NK-92 treated with Interleukin-12 subunit alpha and Interleukin-12 subunit beta, amount 100 ng/mL, for 24 hours (cell line): ENCODE measurements around the gene SUSD1.
"Not testable (repeated sequence)": the region's sequence is repeated elsewhere in the genome, so short reads cannot be mapped to it uniquely, and the experiment has no call there.

Experiments
- DNase-seq: peaks from one replicate; lab custom pipeline; 2025; lab: John Stamatoyannopoulos, UW

SUSD1 gene

DNA sequence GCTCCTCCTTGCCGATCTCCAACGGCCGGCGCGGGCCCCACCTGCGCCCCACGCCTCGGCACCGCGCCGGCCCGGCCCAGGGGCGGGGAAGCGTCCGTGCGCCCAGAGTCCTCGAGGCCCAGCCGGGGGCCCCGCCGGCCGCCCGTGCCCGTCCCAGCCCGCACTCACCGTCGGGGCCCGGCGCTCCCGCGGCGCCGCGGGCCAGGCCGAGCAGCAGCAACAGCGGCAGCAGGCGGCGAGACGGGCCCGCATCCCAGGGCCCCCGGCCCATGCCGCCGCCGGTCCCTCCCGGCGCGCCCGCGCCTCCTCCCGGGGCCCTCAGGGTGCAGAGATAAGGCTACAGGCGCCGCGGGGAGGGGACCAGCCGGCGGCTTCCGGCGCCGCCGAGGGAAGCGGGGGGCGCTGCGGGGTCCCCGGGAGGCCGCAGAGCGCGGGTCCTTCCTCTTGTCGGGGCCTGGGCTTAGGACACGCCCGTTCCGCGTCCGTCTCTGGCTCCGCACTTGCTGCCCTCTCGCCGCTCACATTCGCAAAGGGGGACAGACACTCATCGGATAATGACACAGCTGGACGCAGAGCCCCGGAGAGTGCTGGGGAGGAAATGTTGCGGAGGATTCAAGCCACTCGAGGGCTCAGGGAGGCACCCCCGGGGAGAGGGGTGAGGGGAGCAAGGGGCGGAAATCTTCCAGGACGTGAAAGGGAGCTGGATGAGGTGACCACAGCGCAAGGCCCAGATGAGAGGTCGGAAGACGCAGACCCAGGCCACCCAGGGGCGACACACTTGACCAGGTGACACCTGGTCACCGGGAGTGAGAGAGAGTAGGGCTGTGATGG, at the start of gene SUSD1:
Gene SUSD1, minus strand, starts transcription at position 333 of the 831 bp plus-strand sequence. Its CDS starts 62 bp downstream, at position 271.
- DNase-seq = no peak

DNA sequence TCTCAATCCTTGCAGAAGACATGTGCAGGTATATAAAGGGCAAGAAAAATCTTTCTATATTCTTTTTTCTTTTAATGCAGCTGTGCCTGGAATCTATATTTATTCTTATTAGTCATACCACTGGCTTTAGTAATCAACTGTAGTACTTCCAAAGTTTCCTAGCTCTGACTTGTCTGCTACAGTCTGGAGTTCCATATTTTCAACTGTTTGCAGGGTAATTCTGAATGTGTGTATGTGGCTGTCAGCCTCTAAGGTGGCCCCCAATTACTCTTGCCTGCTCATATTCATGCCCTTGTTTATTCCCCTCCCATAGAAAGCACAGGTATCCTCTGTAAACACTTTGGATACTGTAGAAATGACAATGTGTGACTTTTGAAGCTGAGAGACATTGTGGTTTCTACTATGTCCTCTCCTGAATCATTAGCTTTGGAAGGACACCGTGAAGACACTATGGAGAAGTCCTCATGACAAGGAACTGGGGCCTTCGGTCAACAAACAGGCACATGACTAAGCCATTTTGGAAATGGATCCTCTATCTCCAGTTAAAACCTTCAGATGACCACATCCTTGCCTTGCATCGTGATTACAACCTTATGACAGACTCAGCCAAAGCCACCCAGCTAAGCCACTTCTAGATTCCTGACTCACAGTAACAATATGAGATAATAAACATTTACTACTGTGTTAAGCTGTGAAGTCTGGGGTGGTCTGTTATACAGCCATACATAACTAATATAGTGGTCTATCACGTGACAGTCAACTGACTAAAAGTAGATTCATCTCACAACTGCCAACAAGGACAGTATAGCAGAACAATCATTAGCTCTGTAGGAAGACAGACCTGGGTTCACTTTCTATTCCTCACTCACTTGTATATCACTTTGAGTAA, 49.5 kb upstream of the SUSD1 start:
- DNase-seq = no peak

DNA sequence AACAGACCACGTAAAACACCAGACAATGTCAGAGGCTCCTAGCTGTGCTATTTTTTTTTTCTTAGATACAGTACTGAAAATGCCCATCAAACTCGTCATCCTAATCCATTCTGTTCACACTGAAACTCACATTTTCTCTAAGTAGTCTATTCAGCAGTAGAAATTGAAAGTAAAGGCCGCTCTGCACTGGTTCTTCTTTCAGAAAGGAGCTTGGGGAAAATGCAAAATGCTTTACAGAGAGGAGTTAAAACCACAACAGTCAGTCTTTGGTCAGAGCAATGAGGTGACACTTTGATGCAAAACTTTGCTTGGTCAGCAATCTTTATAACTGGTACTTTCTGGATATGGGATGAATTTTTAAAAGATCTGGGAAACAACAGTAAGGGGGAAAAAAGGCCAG, 43.8 kb upstream of the SUSD1 start:
- no peak for DNase-seq

DNA sequence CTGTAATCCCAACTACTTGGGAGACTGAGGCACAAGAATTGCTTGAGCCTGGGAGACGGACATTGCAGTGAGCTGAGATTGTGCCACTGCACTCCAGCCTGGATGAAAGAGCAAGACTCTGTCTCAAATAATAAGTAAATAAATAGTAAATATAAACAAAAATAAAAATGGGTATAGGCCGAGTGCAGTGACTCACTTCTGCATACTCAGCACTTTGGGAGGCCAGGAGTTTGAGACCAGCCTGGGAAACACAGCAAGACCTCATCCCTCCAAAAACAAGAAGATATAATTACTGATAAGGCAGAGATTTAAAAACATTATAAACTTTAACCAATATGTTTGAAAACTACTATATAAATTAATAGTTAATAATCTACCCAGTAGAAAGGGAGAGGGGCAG, 37.8 kb upstream of the SUSD1 start:
- no peak for DNase-seq

DNA sequence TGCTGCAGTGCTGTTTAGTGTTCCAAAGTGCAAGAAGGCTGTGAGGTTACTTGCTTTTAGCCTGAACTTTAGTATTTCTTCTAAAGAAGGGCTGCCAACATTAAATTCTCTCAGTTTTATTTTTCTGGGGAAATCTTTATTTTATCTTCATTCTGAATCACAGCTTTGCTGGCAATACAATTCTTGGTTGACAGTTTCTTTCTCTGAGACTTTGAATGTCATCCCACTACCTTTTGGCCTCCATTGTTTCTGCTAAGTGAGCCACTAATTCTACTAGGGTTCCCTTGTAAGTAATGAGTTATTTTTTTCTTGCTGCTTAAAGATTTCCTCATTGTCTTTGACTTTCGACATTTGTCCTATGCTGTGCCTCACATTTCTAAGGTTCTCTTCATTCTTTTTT, 32.4 kb upstream of the SUSD1 start:
- DNase-seq = no peak

DNA sequence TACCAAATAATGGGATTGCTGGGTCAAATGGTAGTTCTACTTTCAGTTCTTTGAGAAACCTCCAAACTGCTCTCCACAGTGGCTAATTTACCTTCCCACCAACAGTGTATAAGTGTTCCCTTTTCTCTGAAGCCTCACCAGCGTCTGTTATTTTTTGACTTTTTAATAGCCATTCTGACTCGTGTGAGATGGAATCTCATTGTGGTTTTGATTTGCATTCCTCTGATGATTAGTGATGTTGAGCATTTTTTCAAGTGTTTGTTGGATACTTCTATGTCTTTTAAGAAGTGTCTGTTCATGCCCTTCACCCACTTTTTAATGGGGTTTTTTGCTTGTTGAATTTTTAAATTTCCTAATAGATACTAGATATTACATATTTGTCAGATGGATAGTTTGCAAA, 28.4 kb upstream of the SUSD1 start:
- DNase-seq = no peak

DNA sequence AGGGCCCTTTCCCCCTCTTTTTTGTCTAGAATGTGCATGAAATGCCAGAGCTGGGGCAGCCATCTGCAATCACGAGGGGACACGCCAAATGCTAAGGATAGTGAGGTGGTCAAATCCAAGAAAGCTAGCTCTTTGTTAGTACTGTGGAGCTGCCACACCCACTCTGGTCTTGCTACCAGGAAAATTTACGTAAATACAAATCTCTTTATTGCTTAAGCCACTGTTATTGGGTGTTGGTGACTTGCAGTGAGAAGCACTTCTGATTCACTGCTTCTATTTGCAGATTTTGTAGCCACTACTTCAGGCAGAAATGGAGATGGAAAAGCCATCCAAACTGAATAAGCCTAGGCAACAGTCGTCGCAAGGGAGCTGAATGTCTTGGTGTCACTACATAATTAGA, 25.6 kb upstream of the SUSD1 start:
- DNase-seq = no peak

DNA sequence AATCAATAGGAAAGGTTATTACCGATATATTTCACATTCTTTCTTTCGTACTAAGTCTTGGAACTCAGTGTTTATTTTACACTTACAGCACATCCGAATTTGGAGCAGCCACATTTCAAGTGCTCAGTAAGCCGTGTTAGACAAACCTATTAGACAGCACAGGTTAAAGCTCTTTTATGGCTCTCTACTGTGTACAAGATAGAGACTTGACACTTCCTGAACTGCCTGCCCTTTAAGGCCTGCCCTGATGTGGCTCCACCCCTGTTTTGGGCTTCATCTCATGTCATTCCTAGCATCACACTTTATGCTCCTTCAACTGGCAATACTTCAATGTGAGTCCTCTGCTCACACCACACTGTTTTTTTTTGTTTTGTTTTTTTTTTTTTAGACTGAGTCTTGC, 23.5 kb upstream of the SUSD1 start:
- no peak for DNase-seq

DNA sequence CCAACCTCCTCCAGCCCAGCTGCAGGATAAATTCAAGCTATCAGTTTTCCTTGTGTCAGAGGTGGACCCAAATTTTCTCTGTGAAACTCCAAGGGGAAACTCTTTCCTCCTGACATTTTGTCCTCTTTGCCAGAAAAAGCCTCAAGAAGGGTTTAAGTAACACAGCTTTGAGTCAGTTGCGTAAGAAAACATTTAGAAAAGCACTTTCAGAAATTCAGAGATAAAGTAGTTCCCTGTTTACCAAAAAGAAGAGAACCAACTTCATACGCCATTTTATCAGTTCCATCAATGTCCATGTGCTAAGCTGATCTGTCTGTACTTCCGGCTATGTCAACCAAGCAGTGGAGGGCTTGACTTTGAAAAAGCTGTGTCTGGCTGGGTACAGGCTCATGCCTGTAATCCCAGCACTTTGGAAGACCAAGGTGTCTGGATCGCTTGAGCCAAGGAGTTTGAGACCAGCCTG, 19.9 kb upstream of the SUSD1 start:
- no peak for DNase-seq

DNA sequence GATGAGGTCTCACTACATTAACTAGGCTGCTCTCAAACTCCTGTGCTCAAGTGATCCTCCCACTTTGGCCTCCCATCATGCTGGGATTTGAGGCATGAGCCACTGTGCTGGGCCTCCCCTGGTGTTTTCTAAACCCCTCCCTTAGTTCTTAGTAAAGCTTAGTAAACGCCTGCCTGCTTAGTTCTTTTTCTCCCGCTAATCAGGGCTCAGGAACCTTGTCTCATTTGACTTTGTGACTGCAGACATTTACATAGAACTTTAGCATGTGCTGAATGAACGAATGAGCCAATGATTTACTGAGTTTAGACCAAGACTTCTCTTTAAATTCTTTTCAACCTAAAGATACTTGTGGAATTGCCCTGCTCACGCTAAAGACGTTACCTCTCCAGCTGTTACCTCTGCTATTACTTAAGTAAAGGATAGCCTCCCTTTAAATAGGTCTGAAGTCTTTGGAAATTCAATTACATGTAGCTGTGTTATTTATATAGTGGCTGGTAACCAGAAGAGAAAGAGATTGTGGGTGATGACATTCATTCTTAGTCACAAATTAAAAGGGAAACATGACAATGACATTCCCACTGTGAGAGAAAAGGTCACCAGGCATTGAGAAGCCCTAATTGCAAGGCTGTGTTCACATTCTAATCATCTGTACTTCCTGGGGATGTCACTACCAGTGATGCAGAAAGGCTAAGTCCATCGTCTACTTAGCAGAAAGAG, 18.6 kb upstream of the SUSD1 start:
- no peak for DNase-seq

DNA sequence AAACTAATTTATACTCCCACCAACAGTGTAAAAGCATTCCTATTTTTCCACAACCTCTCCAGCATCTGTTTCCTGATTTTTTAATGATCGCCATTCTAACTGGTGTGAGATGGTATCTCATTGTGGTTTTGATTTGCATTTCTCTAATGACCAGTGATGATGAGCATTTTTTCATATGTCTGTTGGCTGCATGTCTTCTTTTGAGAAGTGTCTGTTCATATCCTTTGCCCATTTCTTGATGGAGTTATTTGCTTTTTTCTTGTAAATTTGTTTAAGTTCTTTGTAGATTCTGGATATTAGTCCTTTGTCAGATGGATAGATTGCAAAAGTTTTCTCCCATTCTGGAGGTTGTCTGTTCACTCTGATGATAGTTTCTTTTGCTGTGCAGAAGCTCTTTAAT, 15.2 kb upstream of the SUSD1 start:
- DNase-seq = not testable (repeated sequence)

DNA sequence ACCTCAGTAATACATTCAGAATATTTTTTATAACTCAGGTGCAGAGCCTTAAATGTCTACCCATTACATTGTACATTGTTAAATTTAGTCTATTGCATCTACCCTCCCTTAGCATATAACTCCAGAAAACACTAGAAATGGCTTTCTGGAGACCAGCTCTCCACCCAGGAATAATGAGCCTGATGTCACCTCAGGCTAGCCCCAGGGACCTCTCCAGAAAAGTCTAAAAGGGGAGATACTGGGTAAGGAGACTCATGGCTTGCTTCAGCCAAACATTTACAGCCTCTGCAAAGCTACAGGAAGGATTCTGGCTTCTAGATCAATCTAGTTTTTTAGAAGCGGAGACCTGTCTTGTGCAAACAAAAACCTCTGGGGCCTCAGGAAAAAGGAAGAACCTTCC, 13.8 kb upstream of the SUSD1 start:
- no peak for DNase-seq

DNA sequence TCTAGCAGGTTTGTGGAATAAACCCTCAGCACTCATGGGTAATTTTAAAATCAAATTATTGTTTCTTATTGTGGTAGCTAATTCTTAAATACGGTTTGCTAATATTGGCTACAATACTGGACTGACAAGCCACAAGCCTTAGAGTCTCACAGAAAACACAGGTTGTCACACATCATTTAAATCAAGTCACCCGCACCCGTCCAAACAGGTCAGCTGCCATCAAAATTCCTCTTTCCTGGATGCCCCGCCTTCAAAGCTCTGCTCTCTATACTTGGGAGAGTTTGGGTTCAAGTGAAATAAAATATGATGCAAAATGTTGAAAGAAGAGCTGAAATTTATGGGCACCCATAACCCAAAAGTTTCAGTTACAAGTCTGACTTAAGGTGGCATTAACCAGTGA, 12.3 kb upstream of the SUSD1 start:
- DNase-seq = no peak

DNA sequence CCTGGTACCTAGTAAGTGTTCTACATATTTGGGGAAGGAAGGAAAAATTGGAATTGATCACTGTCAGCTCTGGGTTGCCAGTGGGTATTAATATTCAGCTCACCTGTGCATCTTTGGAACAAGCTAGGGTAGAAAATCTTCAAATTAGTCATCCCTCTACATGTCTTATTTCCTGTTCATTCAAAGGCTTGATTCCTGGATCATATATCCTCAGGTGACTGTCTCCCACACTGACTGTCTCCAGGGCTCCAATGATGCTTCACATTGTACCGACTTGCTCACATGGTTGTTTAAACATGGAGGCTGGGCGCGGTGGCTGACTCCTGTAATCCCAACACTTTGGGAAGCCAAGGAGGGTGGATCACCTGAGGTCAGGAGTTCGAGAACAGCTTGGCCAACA, 11.6 kb upstream of the SUSD1 start:
- DNase-seq = no peak

DNA sequence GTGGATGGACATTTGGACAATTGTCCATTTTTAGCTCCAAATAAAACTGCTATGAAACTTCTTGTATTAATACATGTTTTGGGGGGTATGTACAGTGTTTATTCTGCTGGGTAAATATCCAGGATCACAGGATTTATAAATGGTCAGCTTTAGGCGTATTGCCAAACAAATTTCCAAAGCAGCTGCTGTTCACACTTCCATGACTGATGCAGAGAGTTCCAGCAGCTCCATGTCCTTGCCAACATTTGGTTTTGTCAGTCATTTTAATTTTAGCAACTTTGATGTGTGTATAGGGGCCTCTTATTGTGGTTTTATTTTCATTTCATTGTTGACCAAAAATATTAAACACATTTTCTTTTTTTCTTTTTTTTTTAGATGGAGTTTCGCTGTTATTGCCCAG, 9.8 kb upstream of the SUSD1 start:
- no peak for DNase-seq

DNA sequence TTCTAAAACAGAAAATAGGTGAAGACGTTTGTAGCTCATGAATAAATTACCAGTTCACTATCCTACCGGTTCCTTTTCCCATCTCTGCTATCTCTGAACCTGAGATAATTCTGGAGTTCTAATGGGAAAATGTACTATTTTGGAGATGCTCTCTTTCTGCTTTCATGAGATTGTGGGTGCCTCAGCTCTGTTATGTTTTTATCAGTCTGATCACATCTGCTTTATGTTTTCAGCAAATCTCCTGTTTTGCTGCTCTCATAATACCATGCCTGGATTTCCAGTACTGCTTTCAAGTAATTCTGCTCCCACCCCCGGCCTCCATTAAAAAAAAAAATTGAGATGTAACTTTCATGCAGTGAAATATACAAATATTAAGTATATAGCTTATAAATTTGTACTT, 9.1 kb upstream of the SUSD1 start:
- no peak for DNase-seq

DNA sequence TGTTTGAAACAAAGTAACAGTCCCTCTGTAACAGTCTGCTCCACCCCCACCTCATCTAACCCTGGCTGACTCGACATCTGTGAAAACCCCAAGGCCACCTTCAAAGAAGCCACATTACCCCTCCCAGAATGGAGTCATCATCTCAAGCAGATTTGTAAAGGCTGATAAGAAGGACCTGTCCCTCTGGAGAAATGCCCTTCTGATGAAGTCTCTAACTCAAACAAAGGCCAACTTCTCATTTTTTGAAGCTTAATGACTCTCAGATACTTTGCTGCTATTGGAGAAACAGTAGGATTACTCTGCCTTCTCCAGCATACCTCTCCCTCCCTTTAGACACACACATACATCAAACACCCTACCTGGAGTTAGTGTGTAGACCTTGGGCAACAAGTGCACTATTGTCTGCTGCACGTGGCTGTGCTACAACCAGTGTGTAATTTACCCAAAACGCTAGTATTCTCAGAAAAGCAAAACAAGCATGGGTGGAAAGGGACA, 5.3 kb upstream of the SUSD1 start:
- DNase-seq = peak; percentile 59

DNA sequence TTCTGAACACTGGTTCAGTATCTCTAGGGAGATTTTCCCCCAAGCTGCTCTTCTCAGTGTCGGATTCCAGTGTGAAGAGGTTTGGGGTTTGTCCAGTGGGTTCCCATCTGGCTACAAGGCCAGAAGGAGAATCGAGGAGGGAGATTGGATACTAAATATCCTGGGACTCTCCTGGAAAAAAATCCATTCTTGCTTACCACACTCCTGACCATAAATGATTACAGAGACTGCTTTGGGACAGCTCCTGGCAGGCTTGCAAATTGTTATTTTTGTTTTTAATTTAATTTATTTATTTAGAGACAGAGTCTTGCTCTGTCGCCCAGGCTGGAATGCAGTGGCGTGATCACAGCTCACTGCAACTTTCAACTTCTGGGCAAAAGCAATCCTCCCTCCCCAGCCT, 4.7 kb upstream of the SUSD1 start:
- DNase-seq = no peak

DNA sequence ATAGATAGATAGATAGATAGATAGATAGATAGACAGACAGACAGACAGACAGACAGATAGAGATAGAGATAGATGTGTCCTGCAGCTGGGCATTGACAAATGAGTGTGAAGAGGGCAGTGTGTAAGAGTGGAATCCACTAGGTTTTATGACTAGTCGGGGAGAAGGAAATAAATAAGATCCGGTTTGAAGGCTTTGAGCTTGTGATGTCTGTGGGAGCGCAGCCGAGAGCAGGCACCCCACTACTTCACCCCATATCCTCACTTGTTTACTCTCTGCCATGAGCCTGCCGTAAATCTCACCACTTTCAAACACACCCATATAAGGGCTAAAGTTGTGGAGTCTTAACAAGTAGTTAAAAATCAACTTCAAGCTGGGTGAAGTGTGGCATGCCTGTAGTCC, 1.4 kb upstream of the SUSD1 start:
- DNase-seq = no peak

DNA sequence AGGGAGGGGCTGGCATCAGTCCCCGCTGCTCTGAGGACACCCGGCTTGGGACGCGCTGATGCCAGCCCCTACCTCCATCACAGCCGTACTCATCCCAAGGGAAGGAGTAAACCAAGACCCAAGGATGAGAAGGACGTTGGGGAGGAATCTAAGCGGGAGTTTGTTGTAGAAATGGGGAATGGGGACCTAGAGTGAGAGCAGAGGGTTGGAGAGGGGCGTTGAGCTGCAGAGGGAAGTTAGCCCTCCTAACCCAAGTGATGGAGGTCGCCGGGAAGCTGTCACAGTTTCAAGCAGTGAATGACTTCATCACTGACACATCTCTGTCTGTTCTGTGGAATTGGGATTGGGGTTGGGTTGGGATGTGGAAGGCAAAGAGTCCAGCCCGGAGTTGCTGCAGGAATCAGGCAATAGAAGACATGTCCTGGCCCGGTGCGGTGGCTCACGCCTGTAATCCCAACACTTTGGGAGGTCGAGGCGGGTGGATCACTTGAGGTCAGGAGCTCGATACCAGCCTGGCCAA, 759 bp upstream of the SUSD1 start:
- no peak for DNase-seq

DNA sequence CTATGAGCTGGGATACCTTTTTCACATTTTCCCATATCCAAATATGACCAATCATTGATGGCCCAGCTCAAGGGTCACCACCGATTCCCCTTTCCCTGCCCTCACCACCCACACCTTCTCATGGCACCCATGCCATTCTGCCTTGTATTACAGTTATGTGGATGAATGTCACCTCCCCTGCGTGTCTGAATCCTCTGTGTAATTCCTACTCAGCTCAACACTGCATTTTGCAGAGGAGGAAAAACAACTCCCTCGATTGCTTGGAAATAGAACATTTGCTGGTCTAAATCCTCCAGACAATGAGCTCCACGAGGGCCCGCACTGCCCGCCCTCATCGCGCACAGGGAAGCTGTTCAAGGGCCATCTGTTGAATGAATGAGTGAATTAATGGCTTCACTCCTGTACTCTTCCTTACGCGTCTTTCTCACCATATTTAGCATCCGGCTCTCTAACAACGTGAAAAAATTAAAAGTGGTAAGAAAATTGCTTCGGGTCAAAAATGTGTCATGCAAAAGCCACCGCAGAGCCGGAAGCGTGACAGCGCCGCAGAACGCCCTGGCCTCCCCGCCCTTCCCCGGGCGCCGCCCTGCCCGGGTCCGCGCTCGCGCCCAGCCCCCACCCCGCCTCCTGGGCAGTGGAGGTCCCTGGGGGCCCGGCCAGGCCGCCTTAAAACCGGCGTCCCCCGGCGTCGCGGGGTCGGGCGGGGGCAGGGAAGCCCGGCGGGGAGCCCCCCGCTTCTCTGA, 704 bp downstream of the SUSD1 start:
- DNase-seq = peak; percentile 66
